Activated CD4-positive, alpha-beta T cell treated with anti-CD3 and anti-CD28 coated beads, Interleukin-2, Interleukin-6, amounts not matched to agents 100 ng/mL and 50 ng/mL, durations not matched to agents 16 hours and 8 hours (primary cell): ENCODE measurements around the gene CDH4.

Source experiments
- DNase-seq: peaks from one replicate; pipeline ENCODE4 v3.0.0-alpha.2; 2020

Gene CDH4

GRCh38 chr20:61817575-61817974, 565.5 kb downstream of the CDH4 start:
- no peak for DNase-seq

GRCh38 chr20:61818746-61819573, 566.9 kb downstream of the CDH4 start:
- DNase-seq = no peak

GRCh38 chr20:61819574-61819846, 567.4 kb downstream of the CDH4 start:
- DNase-seq = no peak

- DNase-seq = no peak
These were observed 568.1 kb downstream of the CDH4 start for GRCh38 chr20:61819921-61820825.

- DNase-seq = no peak
These were observed 569.7 kb downstream of the CDH4 start for GRCh38 chr20:61821735-61822134.

- no peak for DNase-seq
These were observed 570.3 kb downstream of the CDH4 start for GRCh38 chr20:61822396-61822795.

- no peak for DNase-seq
These were observed 571.2 kb downstream of the CDH4 start for GRCh38 chr20:61823242-61823641.

GRCh38 chr20:61828891-61829290, 576.8 kb downstream of the CDH4 start:
- no peak for DNase-seq

- no peak for DNase-seq
These were observed 577.5 kb downstream of the CDH4 start for GRCh38 chr20:61829526-61829925.

GRCh38 chr20:61830241-61830930, 578.3 kb downstream of the CDH4 start:
- DNase-seq = no peak

GRCh38 chr20:61830991-61831390, 578.9 kb downstream of the CDH4 start:
- DNase-seq = no peak

- no peak for DNase-seq
These were observed 580.1 kb downstream of the CDH4 start for GRCh38 chr20:61832181-61832580.

- no peak for DNase-seq
These were observed 581.9 kb downstream of the CDH4 start for GRCh38 chr20:61833807-61834610.

GRCh38 chr20:61835301-61835700, 583.2 kb downstream of the CDH4 start:
- no peak for DNase-seq

GRCh38 chr20:61835791-61836350, 583.8 kb downstream of the CDH4 start:
- DNase-seq = no peak

GRCh38 chr20:61837200-61837599, 585.1 kb downstream of the CDH4 start:
- no peak for DNase-seq

GRCh38 chr20:61839223-61839911, 587.3 kb downstream of the CDH4 start:
- no peak for DNase-seq

- no peak for DNase-seq
These were observed 588.1 kb downstream of the CDH4 start for GRCh38 chr20:61839912-61840778.

GRCh38 chr20:61840779-61841455, 588.9 kb downstream of the CDH4 start:
- no peak for DNase-seq

GRCh38 chr20:61841551-61841950, 589.5 kb downstream of the CDH4 start:
- DNase-seq = no peak
